Naive thymus-derived CD4-positive, alpha-beta T cell (primary cell): ENCODE results near the gene TM6SF1. TPM values are rescaled to one million over a fixed set of nuclear protein-coding genes. Genes with fewer than 3 reads are reported as not detected.

Experiments used
- ATAC-seq: fragments of 150-1000 bp; cut with Tn5 transposase; 2 replicates; pipeline ENCODE4 v1.10.0; 2021; ENCODE audit warnings: mild to moderate bottlenecking, moderate library complexity
- CTCF ChIA-PET: fragments of 350-600 bp; sonication (Branson Sonifier 250); formaldehyde crosslinking; loops from one replicate; lab custom pipeline; 2021; ENCODE audit warnings: antibody characterized with exemption; lab: Charles Lee
- POLR2A ChIA-PET: fragments of 350-600 bp; sonication (Branson Sonifier 250); formaldehyde crosslinking; loops from one replicate; lab custom pipeline; 2021; ENCODE audit warnings: antibody characterized with exemption, inconsistent platforms; lab: Charles Lee
- DNase-seq, 9 donors: peaks; one replicate each; pipeline versions ENCODE4 v3.0.0 to v3.0.0-alpha.2; 2020 to 2022; ENCODE audit warnings: mixed read lengths in 1 of 9
- H3K27ac ChIP-seq: one replicate; pipeline ENCODE4 v1.7.0; 2013; ENCODE audit warnings: mild to moderate bottlenecking, low read depth, low read length, moderate library complexity
- H3K27me3 ChIP-seq, 2 donors: one replicate each; pipeline ENCODE4 v1.7.0; 2013; ENCODE audit warnings: low read length in 2 of 2, mild to moderate bottlenecking in 2 of 2, moderate library complexity in 2 of 2; ENCODE audit not compliant: control insufficient read depth in 2 of 2, insufficient read depth in 2 of 2
- H3K36me3 ChIP-seq, 3 experiments: 1 replicate in 2 of 3; 2 replicates in 1 of 3; pipeline ENCODE4 v1.7.0; 2013; ENCODE audit warnings: low read length in 3 of 3, mild to moderate bottlenecking in 3 of 3, moderate library complexity in 1 of 3; ENCODE audit not compliant: insufficient read depth in 3 of 3, control insufficient read depth in 2 of 3
- H3K4me1 ChIP-seq, 2 donors: one replicate each; pipeline ENCODE4 v1.7.0; 2013; ENCODE audit warnings: low read length in 2 of 2, mild to moderate bottlenecking in 2 of 2, moderate library complexity in 1 of 2; ENCODE audit not compliant: control insufficient read depth in 2 of 2, insufficient read depth in 2 of 2
- H3K4me3 ChIP-seq: 2 replicates; pipeline ENCODE4 v1.7.0; 2013; ENCODE audit warnings: mild to moderate bottlenecking, low read length
- H3K9me3 ChIP-seq, 3 experiments: 1 replicate in 2 of 3; 2 replicates in 1 of 3; pipeline ENCODE4 v1.7.0; 2013; ENCODE audit warnings: low read length in 3 of 3; ENCODE audit not compliant: control insufficient read depth in 2 of 3
- H3K27ac Mint-ChIP-seq, 9 donors: one replicate each; pipeline ENCODE4 v1.8.0; 2020 to 2022; ENCODE audit warnings: mixed read lengths in 9 of 9, mild to moderate bottlenecking in 8 of 9, moderate library complexity in 5 of 9, inconsistent platforms in 2 of 9
- H3K27me3 Mint-ChIP-seq, 5 donors: one replicate each; pipeline ENCODE4 v1.8.0; 2021 to 2022; ENCODE audit warnings: mixed read lengths in 5 of 5, mild to moderate bottlenecking in 1 of 5
- H3K36me3 Mint-ChIP-seq, 5 donors: one replicate each; pipeline ENCODE4 v1.8.0; 2020 to 2022; ENCODE audit warnings: mixed read lengths in 5 of 5, mild to moderate bottlenecking in 3 of 5, inconsistent platforms in 1 of 5
- H3K4me1 Mint-ChIP-seq, 7 donors: one replicate each; pipeline ENCODE4 v1.8.0; 2020 to 2022; ENCODE audit warnings: mixed read lengths in 7 of 7, mild to moderate bottlenecking in 3 of 7, inconsistent platforms in 1 of 7
- H3K4me3 Mint-ChIP-seq, 10 donors: one replicate each; pipeline ENCODE4 v1.8.0; 2020 to 2022; ENCODE audit warnings: mild to moderate bottlenecking in 10 of 10, mixed read lengths in 10 of 10, moderate library complexity in 6 of 10, inconsistent platforms in 2 of 10
- H3K9me3 Mint-ChIP-seq, 11 donors: one replicate each; pipeline ENCODE4 v1.8.0; 2020 to 2022; ENCODE audit warnings: mixed read lengths in 11 of 11, mild to moderate bottlenecking in 4 of 11, inconsistent platforms in 1 of 11, moderate library complexity in 1 of 11
- intact Hi-C, 2 donors: fragments of 100-400 bp; cut with micrococcal nuclease; formaldehyde crosslinking; loops; one replicate each; pipeline ENCODE4 v1.15.1; 2023
- polyA plus RNA-seq, 2 donors: library from polyadenylated mRNA; unstranded; fragments of 300-500 nt; fragmentation: Illumina TruSeq; gene quantifications; one replicate each; pipeline ENCODE4 v1.2.3, GENCODE V29; 2021
- total RNA-seq, 6 experiments: library from RNA in 5 of 6; stranded (reverse) in 5 of 6; gene quantifications; 1 replicate in 5 of 6; 2 replicates in 1 of 6; pipeline ENCODE4 v1.2.3 and lab custom pipeline; 2021 to 2026

TM6SF1 gene
- total and polyA plus RNA-seq, 7 experiments from 2014 or later: 0.33 to 10.1 (median 1.0) TPM; not detected in 1

DNA sequence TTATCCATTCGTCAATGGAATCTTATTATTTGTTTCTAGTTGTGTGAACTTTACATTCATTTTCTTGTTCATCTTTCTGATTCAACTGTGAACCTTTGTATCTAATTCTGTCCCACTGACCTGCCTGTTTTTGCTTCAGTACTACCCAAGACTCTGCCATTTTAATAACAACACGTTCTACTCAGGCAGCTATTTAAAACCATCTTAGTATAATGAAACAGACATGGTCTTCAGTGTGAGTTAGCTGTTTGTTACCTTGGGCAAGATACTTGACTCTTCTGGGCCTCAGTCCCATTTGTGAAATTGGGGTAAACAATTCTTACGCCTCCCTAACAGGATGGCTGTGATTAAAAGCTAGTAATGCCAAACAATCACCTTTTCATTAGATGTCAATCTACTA, 42.0 kb upstream of the TM6SF1 start:
- peaks cover 0 to 12% (median 0%) of the 10 kb centered on the region in 5 donors for H3K36me3 Mint-ChIP-seq
- Histone ChIP-seq H3K27ac (peak overlapping the region; percentile 84), H3K36me3 (peaks cover 0 to 4% (median 0%) of the 10 kb centered on the region in 3 experiments), H3K27me3 (no peaks in the 10 kb centered on the region), H3K4me1 (peaks cover 34 to 47% of the 10 kb centered on the region in 2 donors), H3K4me3 (peak overlapping the region; percentile 87), H3K9me3 (no peaks in the 10 kb centered on the region)
- peaks cover 0 to 8% (median 0%) of the 10 kb centered on the region in 11 donors for H3K9me3 Mint-ChIP-seq
- no peaks in the 10 kb centered on the region for H3K27me3 Mint-ChIP-seq
- CTCF ChIA-PET: no interaction called here
- H3K4me1 Mint-ChIP-seq: peaks cover 8 to 18% (median 11%) of the 10 kb centered on the region in 7 donors
- ATAC-seq (no peak), DNase-seq (no peak)
- peak overlapping the region; percentile 15 to 89 (median 80) for H3K27ac Mint-ChIP-seq
- intact Hi-C loops: loop anchor here in 1 of 2 donors (2.0 to 5.0 kb wide), 4 partner anchors 15 to 1018 kb away; partner anchors contain the start of genes HDGFL3 and MEX3B
- POLR2A ChIA-PET: interaction anchor here (0.5 to 1.0 kb wide), 2 partner anchors 54 to 525 kb away, joined by 3 read pairs; partner anchors contain the start of genes C15orf40 and RPS17
- peak overlapping the region in 4 of 10 donors; percentile 83 to 89 (median 85) for H3K4me3 Mint-ChIP-seq

GRCh38 chr15:83066034-83066733, 41.3 kb upstream of the TM6SF1 start:
- H3K9me3 ChIP-seq: no peaks in the 10 kb centered on the region
- ChIA-PET CTCF (no interaction called here), POLR2A (interaction anchor here (0.5 to 1.8 kb wide), 6 partner anchors 9 to 385 kb away, joined by 3 to 11 read pairs (median 4); partner anchors contain the start of gene C15orf40)
- Mint-ChIP-seq H3K9me3 (peaks cover 0 to 8% (median 0%) of the 10 kb centered on the region in 11 donors), H3K27me3 (no peaks in the 10 kb centered on the region), H3K4me3 (peak overlapping the region in 4 of 10 donors; percentile 83 to 89 (median 85)), H3K27ac (peak overlapping the region; percentile 15 to 89 (median 80)), H3K36me3 (peaks cover 0 to 12% (median 0%) of the 10 kb centered on the region in 5 donors), H3K4me1 (peaks cover 8 to 18% (median 11%) of the 10 kb centered on the region in 7 donors)
- H3K27me3 ChIP-seq: no peaks in the 10 kb centered on the region
- peak overlapping the region; percentile 87 for H3K4me3 ChIP-seq
- peaks cover 0 to 4% (median 0%) of the 10 kb centered on the region in 3 experiments for H3K36me3 ChIP-seq
- DNase-seq: no peak
- peak overlapping the region; percentile 84 for H3K27ac ChIP-seq
- no peak for ATAC-seq
- peaks cover 34 to 43% of the 10 kb centered on the region in 2 donors for H3K4me1 ChIP-seq
- intact Hi-C loops: loop anchor here (1.0 to 5.0 kb wide), 9 partner anchors 55 to 1019 kb away; partner anchors contain the start of genes HDGFL3 (in 2 of the 2), C15orf40 (in 1 of the 2), MEX3B (in 1 of the 2) and RPS17 (in 1 of the 2)

DNA sequence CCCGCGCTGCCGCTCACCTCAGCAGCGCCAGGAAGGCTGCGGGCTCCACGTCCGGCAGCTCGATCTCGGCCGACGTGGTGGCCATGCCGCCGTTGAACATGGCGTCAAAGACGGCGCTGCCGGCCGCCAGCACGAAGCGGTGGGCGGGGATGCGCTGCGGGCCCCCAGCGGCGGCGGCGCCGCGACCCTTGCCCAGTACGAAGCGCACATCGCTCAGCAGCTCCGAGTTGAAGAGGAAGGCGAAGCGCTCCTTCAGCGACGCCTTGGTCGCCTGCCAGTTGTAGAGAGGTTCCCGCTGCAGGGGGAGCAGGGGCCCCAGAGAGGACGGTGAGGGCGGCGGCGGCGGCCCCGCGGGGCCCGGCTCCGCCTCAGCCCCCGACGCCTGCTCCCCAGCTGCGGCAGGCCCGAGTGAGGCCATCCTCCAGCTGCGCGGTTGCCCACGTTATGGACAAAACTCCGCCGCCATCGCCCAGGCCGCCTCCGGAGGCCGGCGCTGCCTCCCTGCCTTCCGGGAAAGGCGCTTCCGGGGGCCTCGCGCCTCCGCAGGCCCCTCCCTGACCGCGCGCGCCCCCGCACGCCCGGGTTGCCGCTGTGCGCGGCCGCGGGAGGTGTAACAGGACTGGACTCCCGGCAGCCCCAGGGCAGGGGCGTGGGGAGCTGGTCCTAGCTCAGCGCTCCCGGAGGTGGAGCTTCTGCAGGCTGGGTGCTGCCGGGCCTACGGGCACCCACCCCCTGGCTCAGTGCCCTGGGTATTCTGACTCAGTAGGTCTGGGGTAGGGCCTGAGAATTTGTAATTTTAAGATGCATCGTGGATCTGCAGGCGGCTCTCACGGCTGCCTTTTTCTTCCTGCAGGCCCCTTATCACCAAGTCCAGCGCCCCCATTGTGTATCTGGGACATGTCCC, 40.5 kb upstream of the TM6SF1 start, which contains the start of gene BTBD1:
Gene BTBD1, minus strand, starts transcription at position 519 of the 904 bp plus-strand sequence. Its CDS starts 101 bp downstream, at position 418.
- Histone ChIP-seq H3K4me1 (peaks cover 32 to 35% of the 10 kb centered on the region in 2 donors), H3K9me3 (no peaks in the 10 kb centered on the region), H3K27me3 (no peaks in the 10 kb centered on the region), H3K27ac (peak within 1 kb of the TSS; percentile 84), H3K36me3 (no peaks in the 10 kb centered on the region), H3K4me3 (peak within 1 kb of the TSS; percentile 87)
- Mint-ChIP-seq H3K4me1 (peaks cover 8 to 18% (median 11%) of the 10 kb centered on the region in 7 donors), H3K9me3 (peaks cover 0 to 9% (median 0%) of the 10 kb centered on the region in 11 donors), H3K4me3 (peak within 1 kb of the TSS in 7 of 10 donors; percentile 67 to 89 (median 83)), H3K36me3 (peaks cover 0 to 12% (median 0%) of the 10 kb centered on the region in 5 donors), H3K27ac (peak within 1 kb of the TSS; percentile 60 to 91 (median 87)), H3K27me3 (peaks cover 0 to 1% (median 0%) of the 10 kb centered on the region in 5 donors)
- ChIA-PET CTCF (no interaction called here), POLR2A (interaction anchor here (0.5 to 1.8 kb wide), 8 partner anchors 10 to 386 kb away, joined by 3 to 11 read pairs (median 4); partner anchors contain the start of gene C15orf40)
- intact Hi-C loops: loop anchor here (1.0 to 5.0 kb wide), 10 partner anchors 41 to 1020 kb away; partner anchors contain the start of genes C15orf40 (in 2 of the 2), HDGFL3 (in 2 of the 2), RPS17 (in 2 of the 2) and MEX3B (in 1 of the 2)
- ATAC-seq (peak; percentile 88), DNase-seq (peak; percentile 67 to 93 (median 76))

DNA sequence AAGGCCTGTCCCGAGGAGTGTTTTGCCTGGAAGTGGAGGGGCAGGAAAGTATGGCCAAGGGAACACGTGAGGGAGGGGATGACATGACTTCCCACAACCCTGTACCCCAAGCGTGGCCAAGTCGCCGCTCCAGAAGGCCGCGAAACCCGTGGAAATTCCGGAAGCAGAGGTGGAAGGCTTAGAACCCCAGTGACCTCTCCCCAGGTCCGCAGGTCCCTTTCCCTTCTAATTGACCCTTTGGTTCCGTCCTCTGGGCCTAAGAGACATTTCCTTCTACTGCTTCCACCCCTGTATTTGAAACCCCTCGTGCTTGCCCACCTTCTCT, 39.8 kb upstream of the TM6SF1 start:
- ChIA-PET POLR2A (interaction anchor here (0.8 to 1.8 kb wide), 5 partner anchors 10 to 82 kb away, joined by 3 to 11 read pairs (median 4); partner anchors contain the start of gene C15orf40), CTCF (no interaction called here)
- Mint-ChIP-seq H3K27ac (peak overlapping the region; percentile 40 to 91 (median 79)), H3K4me1 (peaks cover 8 to 18% (median 11%) of the 10 kb centered on the region in 7 donors), H3K9me3 (peaks cover 0 to 14% (median 2%) of the 10 kb centered on the region in 11 donors), H3K27me3 (peaks cover 0 to 6% (median 0%) of the 10 kb centered on the region in 5 donors), H3K4me3 (peak overlapping the region in 7 of 10 donors; percentile 60 to 84 (median 81)), H3K36me3 (peaks cover 0 to 15% (median 4%) of the 10 kb centered on the region in 5 donors)
- intact Hi-C loops: loop anchor here (1.0 to 5.0 kb wide), 10 partner anchors 41 to 1020 kb away; partner anchors contain the start of genes HDGFL3 (in 2 of the 2), C15orf40 (in 1 of the 2), MEX3B (in 1 of the 2) and RPS17 (in 1 of the 2)
- Histone ChIP-seq H3K36me3 (no peaks in the 10 kb centered on the region), H3K27ac (peak overlapping the region; percentile 84), H3K4me1 (peaks cover 27 to 30% of the 10 kb centered on the region in 2 donors), H3K27me3 (no peaks in the 10 kb centered on the region), H3K4me3 (peak overlapping the region; percentile 87), H3K9me3 (no peaks in the 10 kb centered on the region)
- DNase-seq (no peak), ATAC-seq (no peak)

GRCh38 chr15:83068054-83068453, 39.4 kb upstream of the TM6SF1 start:
- H3K4me3 Mint-ChIP-seq: peak overlapping the region in 7 of 10 donors; percentile 52 to 84 (median 80)
- H3K27ac ChIP-seq: peak overlapping the region; percentile 84
- DNase-seq (no peak), ATAC-seq (no peak)
- H3K4me3 ChIP-seq: no peak overlapping the region
- ChIA-PET POLR2A (interaction anchor here (1.5 kb wide), 1 partner anchor 83 kb away, joined by 4 read pairs; no protein-coding TSS in a partner anchor), CTCF (interaction anchor here (0.7 kb wide), 1 partner anchor 65 kb away, joined by 3 read pairs; no protein-coding TSS in a partner anchor)
- H3K4me1 ChIP-seq: peaks cover 23 to 26% of the 10 kb centered on the region in 2 donors
- H3K27me3 Mint-ChIP-seq: peaks cover 0 to 6% (median 0%) of the 10 kb centered on the region in 5 donors
- peaks cover 0 to 15% (median 4%) of the 10 kb centered on the region in 5 donors for H3K36me3 Mint-ChIP-seq
- no peaks in the 10 kb centered on the region for H3K36me3 ChIP-seq
- H3K4me1 Mint-ChIP-seq: peaks cover 8 to 18% (median 11%) of the 10 kb centered on the region in 7 donors
- H3K27me3 ChIP-seq: no peaks in the 10 kb centered on the region
- H3K9me3 ChIP-seq: no peaks in the 10 kb centered on the region
- H3K9me3 Mint-ChIP-seq: peaks cover 0 to 15% (median 3%) of the 10 kb centered on the region in 11 donors
- peak overlapping the region; percentile 40 to 91 (median 79) for H3K27ac Mint-ChIP-seq
- intact Hi-C loops: loop anchor here in 1 of 2 donors (5.0 kb wide), 3 partner anchors 139 to 1021 kb away; partner anchors contain the start of genes HDGFL3 and MEX3B
